HepG2 (cell line): ENCODE measurements around the gene LRRC28. TPM values are rescaled to one million over a fixed set of nuclear protein-coding genes. Genes with fewer than 3 reads are reported as not detected.

ENCODE experiments used
- CREB1 ChIP-seq, 2 experiments: fragments of 450-650 bp in 1 of 2; IDR thresholded peaks; 2 replicates each; pipeline ENCODE4 v1.6.1; 2016 to 2017; ENCODE audit warnings: control low read depth in 1 of 2, mild to moderate bottlenecking in 1 of 2, missing compliant biosample characterization in 1 of 2, missing genetic modification characterization in 1 of 2
- FOSL2 ChIP-seq: sonication (generic); formaldehyde crosslinking; IDR thresholded peaks from 2 replicates; pipeline ENCODE4 v1.4.0; 2020; ENCODE audit warnings: missing genetic modification reagents
- GABPB1 ChIP-seq: IDR thresholded peaks from 2 replicates; pipeline ENCODE4 v1.6.1; 2016; ENCODE audit warnings: mild to moderate bottlenecking, missing genetic modification reagents, moderate library complexity, missing compliant biosample characterization
- HDAC2 ChIP-seq: sonication (generic); formaldehyde crosslinking; IDR thresholded peaks from 2 replicates; pipeline ENCODE4 v1.4.0; 2020; ENCODE audit warnings: missing genetic modification reagents
- HOXA3 ChIP-seq: sonication (generic); formaldehyde crosslinking; IDR thresholded peaks from 2 replicates; pipeline ENCODE4 v1.5.0; 2020; ENCODE audit warnings: missing genetic modification reagents
- MTA1 ChIP-seq: sonication (generic); formaldehyde crosslinking; IDR thresholded peaks from 2 replicates; pipeline ENCODE4 v1.4.0; 2020; ENCODE audit warnings: missing genetic modification reagents, mild to moderate bottlenecking, borderline replicate concordance
- NONO ChIP-seq, 2 experiments: fragments of 450-650 bp in 1 of 2; sonication (generic) in 1 of 2; formaldehyde crosslinking in 1 of 2; IDR thresholded peaks in 1 of 2; conservative IDR thresholded peaks in 1 of 2; 2 replicates each; pipeline versions ENCODE4 v1.6.1 to v1.8.0; 2017 to 2022; ENCODE audit warnings: mild to moderate bottlenecking in 1 of 2, missing genetic modification reagents in 1 of 2, moderate library complexity in 1 of 2
- NRL ChIP-seq: sonication (generic); formaldehyde crosslinking; IDR thresholded peaks from 2 replicates; pipeline ENCODE4 v1.5.0; 2020; ENCODE audit warnings: missing genetic modification reagents, mild to moderate bottlenecking, moderate library complexity, borderline replicate concordance
- U2AF2 ChIP-seq: fragments of 200-400 bp; formaldehyde crosslinking; IDR thresholded peaks from 2 replicates; pipeline ENCODE4 v1.6.1; 2017; ENCODE audit warnings: low read depth, mild to moderate bottlenecking, low read length
- ZNF619 ChIP-seq: sonication (generic); formaldehyde crosslinking; IDR thresholded peaks from 2 replicates; pipeline ENCODE4 v1.4.0; 2020; ENCODE audit warnings: mild to moderate bottlenecking, missing genetic modification reagents
- ZSCAN20 ChIP-seq: sonication (generic); formaldehyde crosslinking; IDR thresholded peaks from 2 replicates; pipeline ENCODE4 v1.4.0; 2020; ENCODE audit warnings: missing genetic modification reagents, mild to moderate bottlenecking, borderline replicate concordance
- ZSCAN30 ChIP-seq: sonication (generic); formaldehyde crosslinking; IDR thresholded peaks from 2 replicates; pipeline ENCODE4 v1.5.0; 2020; ENCODE audit warnings: mild to moderate bottlenecking, missing genetic modification reagents
- polyA plus RNA-seq, 8 experiments: library from polyadenylated mRNA; depleted of rRNA in 3 of 8; stranded (reverse) in 7 of 8; unstranded in 1 of 8; fragments of >200 nt; fragmentation: Illumina TruSeq in 4 of 8; extraction: Trizol in 4 of 8; gene quantifications; 2 replicates each; pipeline versions ENCODE4 v1.2.1 to v1.2.3, GENCODE V29; 2011 to 2016; ENCODE audit warnings: low read depth in 4 of 8, missing spikeins in 1 of 8, mixed read lengths in 1 of 8; ENCODE audit not compliant: insufficient read depth in 1 of 8
- total RNA-seq, 5 experiments: library from RNA; depleted of rRNA; stranded (reverse); fragments of >200 nt; fragmentation: Illumina TruSeq; extraction: Trizol; gene quantifications; 2 replicates each; pipeline ENCODE4 v1.2.3, GENCODE V29; 2016; ENCODE audit warnings: low read depth in 1 of 5
- TF ChIP-seq, protein P1 (sequence below): sonication (generic); formaldehyde crosslinking; IDR thresholded peaks from 2 replicates; pipeline ENCODE4 v1.4.0; 2020; ENCODE audit warnings: missing genetic modification reagents, borderline replicate concordance
- TF ChIP-seq, protein P2 (sequence below): sonication (generic); formaldehyde crosslinking; IDR thresholded peaks from 2 replicates; pipeline ENCODE4 v1.4.0; 2020; ENCODE audit warnings: missing genetic modification reagents, mild to moderate bottlenecking, borderline replicate concordance
- TF ChIP-seq, protein P3 (sequence below): sonication (generic); formaldehyde crosslinking; IDR thresholded peaks from 2 replicates; pipeline ENCODE4 v1.5.0; 2020; ENCODE audit warnings: mild to moderate bottlenecking, missing genetic modification reagents
- TF ChIP-seq, protein P4 (sequence below): sonication (generic); formaldehyde crosslinking; IDR thresholded peaks from 2 replicates; pipeline ENCODE4 v1.4.0; 2020; ENCODE audit warnings: missing genetic modification reagents, mild to moderate bottlenecking, borderline replicate concordance
- TF ChIP-seq, protein P5 (sequence below): IDR thresholded peaks from 2 replicates; pipeline ENCODE4 v1.6.1; 2016; ENCODE audit warnings: missing genetic modification reagents, missing compliant biosample characterization

LRRC28 gene
- total and polyA plus RNA-seq, 2 of the 13 experiments (the other 11 are each of a cell fraction or from before 2014, with no cell fraction given), result 17.5 to 21.3 TPM

DNA sequence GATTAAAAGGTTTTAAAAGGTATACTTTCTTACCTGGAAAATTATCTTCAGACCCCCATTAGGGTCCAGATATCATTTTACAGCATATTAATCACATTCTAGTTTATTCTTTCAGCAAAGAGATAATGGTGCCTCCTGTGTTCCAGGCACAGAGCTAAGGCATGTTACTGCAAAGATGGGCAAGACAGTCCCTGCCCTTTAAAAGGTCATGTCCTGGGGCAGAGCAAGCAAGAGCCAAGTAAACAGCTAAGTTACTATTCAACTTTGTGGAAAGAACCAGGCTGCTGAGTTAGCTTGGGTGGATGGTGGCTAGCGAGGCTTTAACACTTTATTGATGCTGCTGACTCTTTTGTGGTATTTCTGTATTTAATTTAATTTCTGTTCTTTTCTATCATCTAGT is 75.0 kb downstream of the LRRC28 start (continued):
- TF ChIP-seq, protein P1, sequence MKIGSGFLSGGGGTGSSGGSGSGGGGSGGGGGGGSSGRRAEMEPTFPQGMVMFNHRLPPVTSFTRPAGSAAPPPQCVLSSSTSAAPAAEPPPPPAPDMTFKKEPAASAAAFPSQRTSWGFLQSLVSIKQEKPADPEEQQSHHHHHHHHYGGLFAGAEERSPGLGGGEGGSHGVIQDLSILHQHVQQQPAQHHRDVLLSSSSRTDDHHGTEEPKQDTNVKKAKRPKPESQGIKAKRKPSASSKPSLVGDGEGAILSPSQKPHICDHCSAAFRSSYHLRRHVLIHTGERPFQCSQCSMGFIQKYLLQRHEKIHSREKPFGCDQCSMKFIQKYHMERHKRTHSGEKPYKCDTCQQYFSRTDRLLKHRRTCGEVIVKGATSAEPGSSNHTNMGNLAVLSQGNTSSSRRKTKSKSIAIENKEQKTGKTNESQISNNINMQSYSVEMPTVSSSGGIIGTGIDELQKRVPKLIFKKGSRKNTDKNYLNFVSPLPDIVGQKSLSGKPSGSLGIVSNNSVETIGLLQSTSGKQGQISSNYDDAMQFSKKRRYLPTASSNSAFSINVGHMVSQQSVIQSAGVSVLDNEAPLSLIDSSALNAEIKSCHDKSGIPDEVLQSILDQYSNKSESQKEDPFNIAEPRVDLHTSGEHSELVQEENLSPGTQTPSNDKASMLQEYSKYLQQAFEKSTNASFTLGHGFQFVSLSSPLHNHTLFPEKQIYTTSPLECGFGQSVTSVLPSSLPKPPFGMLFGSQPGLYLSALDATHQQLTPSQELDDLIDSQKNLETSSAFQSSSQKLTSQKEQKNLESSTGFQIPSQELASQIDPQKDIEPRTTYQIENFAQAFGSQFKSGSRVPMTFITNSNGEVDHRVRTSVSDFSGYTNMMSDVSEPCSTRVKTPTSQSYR (CRISPR knock-in tag), result no peak
- TF ChIP-seq ZSCAN20 (CRISPR knock-in tag) (no peak), NONO (IDR thresholded peaks at IDR 0.05) (no peak), NONO (CRISPR knock-in tag; conservative IDR thresholded peaks at IDR 0.05) (no peak; the same call in 1 of the 2 replicates), NRL (no peak), HOXA3 (peak; percentile 58; the same call in 1 of the 2 replicates), HDAC2 (CRISPR knock-in tag) (peak; percentile 87), ZSCAN30 (CRISPR knock-in tag) (no peak), ZNF619 (no peak), GABPB1 (no peak), CREB1 (IDR thresholded peaks at IDR 0.05) (no peak), CREB1 (CRISPR knock-in tag; IDR thresholded peaks at IDR 0.05) (0 out of 2 replicates have a peak, but pooled peaks have one; percentile 16), MTA1 (no peak), FOSL2 (CRISPR knock-in tag) (0 out of 2 replicates have a peak, but pooled peaks have one; percentile 17), U2AF2 (no peak)
- TF ChIP-seq, protein P2, sequence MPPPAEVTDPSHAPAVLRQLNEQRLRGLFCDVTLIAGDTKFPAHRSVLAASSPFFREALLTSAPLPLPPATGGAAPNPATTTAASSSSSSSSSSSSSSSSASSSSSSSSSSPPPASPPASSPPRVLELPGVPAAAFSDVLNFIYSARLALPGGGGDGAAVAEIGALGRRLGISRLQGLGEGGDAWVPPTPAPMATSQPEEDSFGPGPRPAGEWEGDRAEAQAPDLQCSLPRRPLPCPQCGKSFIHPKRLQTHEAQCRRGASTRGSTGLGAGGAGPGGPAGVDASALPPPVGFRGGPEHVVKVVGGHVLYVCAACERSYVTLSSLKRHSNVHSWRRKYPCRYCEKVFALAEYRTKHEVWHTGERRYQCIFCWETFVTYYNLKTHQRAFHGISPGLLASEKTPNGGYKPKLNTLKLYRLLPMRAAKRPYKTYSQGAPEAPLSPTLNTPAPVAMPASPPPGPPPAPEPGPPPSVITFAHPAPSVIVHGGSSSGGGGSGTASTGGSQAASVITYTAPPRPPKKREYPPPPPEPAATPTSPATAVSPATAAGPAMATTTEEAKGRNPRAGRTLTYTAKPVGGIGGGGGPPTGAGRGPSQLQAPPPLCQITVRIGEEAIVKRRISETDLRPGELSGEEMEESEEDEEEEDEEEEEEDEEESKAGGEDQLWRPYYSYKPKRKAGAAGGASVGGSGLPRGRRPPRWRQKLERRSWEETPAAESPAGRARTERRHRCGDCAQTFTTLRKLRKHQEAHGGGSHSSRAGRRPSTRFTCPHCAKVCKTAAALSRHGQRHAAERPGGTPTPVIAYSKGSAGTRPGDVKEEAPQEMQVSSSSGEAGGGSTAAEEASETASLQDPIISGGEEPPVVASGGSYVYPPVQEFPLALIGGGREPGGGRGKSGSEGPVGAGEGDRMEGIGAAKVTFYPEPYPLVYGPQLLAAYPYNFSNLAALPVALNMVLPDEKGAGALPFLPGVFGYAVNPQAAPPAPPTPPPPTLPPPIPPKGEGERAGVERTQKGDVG, result no peak
- TF ChIP-seq, protein P3, sequence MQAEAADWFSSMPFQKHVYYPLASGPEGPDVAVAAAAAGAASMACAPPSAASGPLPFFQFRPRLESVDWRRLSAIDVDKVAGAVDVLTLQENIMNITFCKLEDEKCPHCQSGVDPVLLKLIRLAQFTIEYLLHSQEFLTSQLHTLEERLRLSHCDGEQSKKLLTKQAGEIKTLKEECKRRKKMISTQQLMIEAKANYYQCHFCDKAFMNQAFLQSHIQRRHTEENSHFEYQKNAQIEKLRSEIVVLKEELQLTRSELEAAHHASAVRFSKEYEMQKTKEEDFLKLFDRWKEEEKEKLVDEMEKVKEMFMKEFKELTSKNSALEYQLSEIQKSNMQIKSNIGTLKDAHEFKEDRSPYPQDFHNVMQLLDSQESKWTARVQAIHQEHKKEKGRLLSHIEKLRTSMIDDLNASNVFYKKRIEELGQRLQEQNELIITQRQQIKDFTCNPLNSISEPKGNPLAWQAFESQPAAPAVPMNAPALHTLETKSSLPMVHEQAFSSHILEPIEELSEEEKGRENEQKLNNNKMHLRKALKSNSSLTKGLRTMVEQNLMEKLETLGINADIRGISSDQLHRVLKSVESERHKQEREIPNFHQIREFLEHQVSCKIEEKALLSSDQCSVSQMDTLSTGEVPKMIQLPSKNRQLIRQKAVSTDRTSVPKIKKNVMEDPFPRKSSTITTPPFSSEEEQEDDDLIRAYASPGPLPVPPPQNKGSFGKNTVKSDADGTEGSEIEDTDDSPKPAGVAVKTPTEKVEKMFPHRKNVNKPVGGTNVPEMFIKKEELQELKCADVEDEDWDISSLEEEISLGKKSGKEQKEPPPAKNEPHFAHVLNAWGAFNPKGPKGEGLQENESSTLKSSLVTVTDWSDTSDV (CRISPR knock-in tag), result no peak
- TF ChIP-seq, protein P4, sequence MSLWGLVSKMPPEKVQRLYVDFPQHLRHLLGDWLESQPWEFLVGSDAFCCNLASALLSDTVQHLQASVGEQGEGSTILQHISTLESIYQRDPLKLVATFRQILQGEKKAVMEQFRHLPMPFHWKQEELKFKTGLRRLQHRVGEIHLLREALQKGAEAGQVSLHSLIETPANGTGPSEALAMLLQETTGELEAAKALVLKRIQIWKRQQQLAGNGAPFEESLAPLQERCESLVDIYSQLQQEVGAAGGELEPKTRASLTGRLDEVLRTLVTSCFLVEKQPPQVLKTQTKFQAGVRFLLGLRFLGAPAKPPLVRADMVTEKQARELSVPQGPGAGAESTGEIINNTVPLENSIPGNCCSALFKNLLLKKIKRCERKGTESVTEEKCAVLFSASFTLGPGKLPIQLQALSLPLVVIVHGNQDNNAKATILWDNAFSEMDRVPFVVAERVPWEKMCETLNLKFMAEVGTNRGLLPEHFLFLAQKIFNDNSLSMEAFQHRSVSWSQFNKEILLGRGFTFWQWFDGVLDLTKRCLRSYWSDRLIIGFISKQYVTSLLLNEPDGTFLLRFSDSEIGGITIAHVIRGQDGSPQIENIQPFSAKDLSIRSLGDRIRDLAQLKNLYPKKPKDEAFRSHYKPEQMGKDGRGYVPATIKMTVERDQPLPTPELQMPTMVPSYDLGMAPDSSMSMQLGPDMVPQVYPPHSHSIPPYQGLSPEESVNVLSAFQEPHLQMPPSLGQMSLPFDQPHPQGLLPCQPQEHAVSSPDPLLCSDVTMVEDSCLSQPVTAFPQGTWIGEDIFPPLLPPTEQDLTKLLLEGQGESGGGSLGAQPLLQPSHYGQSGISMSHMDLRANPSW, result no peak
- TF ChIP-seq, protein P5, sequence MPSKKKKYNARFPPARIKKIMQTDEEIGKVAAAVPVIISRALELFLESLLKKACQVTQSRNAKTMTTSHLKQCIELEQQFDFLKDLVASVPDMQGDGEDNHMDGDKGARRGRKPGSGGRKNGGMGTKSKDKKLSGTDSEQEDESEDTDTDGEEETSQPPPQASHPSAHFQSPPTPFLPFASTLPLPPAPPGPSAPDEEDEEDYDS (CRISPR knock-in tag), result peak; percentile 28; the same call in 1 of the 2 replicates
